ENCODE data around the gene TENM4.
A peak's percentile ranks its signal among the peaks of the same experiment; 100 is the strongest.

The TENM4 gene

DNA sequence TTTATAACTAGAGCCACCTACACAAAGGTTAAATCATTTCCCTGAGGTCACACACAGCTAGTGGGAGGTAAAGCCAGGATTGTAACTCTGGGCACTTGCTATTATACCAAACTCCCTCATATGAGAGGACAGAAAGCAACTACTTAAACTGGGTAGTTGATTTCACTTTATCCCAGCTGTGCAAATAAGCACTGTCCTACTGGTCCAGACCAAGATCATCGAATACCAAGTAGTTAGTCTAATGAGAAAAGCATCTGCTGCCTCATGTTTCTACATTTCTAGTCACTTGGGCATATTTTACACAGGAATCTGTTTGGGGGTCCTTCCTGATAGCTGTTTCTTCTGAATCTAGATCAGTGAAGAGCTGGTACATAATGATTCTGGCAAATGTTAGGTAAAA lies 687.5 kb downstream of the TENM4 start:
- no peak for DNase-seq

DNA sequence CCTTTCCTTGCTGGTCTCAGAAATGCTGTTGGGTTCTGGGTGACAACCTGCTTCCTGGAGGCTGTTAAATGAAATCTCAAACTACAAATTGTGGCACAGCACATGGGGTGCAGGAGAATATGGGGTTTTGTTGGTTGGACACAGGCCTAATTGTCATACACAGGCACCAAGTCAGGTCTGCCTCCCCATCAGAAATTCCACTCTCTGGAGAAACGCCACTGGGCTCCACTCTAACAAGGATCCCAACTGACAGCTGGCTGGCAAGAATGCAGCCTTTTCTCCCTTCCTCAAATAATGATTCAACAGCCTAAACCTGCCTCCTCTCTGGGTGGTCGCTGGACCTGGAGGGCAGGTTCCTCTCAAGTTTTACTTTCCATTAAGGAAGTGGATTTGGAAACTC lies 688.3 kb downstream of the TENM4 start:
- DNase-seq, result no peak

DNA sequence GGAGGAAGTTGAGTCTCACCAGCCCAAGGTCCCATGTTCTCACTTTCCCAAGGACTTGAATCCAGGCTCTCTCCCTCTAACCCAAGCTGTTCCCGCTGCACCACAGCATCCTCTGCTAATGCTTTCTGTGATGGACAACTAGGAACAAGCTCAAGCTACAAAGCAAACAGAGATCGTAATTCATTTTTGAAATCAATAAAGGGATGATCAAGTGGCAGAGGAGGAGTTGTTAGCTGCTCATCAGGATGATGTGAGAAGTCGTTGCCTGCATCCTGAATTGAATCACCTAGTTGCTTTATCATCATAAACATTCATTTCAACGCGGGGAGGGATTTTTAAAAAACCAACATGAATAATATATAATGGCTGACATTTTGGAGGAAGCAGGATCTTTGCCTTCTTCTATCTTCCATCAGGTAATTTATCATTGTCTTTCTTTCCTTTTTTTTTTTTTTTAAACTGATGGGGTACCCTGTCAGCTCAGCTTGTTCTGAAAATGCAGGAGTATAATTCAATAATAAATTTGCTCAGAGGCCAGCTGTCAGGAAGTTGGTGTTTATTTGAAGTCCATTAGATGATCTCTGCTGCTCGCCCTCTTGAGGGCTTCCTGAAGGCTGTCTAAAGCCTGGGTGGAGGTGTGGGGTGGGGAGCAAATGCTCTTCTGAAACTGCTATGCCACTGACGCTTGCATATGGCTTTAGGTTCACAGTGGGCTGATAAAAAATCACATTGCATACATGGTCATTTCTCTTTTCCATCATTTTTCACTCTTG lies 691.7 kb downstream of the TENM4 start:
- no peak for DNase-seq

DNA sequence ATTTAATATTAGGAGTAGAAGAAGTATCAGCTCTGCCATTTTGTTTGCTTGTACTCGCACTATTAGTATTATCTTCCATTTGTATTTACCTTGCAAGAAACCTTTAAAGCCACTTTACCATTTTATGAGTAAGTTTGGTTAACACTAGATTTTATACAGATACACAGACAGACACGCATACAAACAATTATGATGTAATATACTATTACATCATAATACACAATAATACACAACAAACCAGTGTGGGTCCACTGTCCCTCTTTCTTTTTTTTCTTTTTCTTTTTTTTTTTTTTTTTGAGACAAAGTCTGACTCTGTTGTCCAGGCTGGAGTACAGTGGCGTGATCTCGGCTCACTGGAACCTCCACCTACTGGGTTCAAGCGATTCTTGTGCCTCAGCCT lies 695.9 kb downstream of the TENM4 start:
- no peak for DNase-seq

DNA sequence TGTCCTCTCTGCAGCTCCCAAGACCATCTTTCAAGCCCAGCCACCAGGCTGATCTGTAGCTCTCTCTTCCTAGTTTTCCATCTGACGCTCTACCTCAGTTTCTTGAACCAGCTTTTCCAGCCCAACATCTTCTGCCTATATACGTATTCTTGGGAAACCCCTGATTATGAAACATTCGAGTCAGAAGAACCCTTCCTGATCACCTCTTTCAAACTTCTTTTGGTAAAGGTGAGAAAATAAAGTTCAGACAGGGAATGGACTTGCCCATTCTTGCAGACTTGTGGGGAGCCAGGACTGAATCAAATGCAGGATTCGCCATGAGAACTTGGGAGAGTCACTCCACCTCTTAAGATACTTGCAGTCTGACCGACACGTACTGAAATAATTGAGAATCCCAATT lies 696.6 kb downstream of the TENM4 start:
- no peak for DNase-seq

DNA sequence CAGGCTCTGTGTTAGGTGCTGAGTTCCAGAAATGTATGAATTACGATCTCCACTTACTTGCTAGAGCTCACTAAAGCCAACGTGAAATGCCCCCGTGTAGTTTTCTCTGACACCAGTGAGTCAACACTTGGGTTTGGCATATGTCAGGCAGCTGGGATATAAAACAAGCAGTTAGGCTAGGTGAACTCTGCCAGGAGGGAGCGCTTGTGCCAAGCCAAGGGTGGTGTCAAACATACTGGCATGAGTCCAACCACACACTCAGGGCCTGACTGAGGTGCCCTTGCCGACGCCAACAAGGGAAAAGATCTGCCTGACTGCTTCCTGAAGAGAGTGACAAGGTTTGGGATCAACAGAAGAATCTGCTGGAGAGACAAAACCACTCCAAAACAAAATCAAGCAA lies 698.4 kb downstream of the TENM4 start:
- DNase-seq, result no peak

DNA sequence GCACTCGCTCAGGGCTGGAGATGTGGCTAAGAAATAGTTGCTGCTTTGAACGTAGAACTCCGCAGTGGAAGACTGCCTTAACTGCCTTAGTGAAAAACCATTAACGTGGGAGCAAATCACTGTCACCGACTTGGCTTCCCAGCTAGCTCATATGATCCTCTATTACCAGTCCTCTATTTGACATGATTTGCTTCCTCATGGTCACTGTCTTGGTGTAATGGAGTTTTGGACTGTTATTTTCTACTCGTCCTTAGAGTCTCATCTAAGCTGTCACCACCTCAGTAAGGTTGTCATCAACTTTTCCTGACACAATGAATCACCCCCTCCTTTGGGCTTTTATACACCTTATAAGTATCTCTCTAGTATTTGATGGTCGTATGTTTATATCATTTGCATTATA lies 699.1 kb downstream of the TENM4 start:
- no peak for DNase-seq

DNA sequence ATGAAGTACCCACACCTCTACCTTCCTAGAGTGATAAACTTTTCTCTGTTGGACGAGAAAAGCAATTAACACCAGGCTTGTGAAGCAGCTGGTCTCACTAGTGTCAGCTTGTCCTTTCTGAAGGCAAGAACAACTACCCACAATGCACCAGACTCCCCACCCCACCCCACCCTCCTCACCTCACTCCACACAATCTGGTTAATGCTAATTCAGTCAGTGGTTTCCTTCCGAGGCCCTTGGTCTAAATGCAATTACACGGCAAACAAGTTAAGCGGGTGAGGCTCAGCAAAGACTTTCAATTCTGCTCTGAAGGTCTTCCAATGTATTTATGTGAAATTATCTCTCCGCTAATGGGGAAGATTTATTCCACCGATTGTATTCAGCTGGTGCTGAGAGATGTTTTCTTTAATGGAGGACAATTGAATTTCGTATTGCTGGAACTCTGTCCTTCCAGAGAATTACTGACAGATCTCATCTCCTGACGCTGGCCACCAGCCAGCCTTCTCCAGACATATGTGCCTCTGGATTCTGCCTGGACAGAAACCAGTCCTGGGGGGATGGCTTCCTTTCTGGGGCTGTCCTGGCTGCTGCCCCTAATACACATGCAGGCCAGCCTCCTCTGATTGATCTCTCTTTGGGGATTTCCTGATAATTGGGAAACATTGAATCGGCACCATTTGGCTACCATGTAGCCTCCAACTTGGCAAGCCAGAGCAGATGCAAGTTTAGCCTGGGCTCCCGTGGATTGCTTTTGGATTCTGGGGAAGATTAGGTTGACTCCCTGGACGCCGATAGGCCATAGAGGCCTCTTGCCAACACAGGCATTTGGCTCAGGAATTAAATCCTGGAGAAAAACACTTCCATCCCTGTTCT lies 700.4 kb downstream of the TENM4 start:
- no peak for DNase-seq

DNA sequence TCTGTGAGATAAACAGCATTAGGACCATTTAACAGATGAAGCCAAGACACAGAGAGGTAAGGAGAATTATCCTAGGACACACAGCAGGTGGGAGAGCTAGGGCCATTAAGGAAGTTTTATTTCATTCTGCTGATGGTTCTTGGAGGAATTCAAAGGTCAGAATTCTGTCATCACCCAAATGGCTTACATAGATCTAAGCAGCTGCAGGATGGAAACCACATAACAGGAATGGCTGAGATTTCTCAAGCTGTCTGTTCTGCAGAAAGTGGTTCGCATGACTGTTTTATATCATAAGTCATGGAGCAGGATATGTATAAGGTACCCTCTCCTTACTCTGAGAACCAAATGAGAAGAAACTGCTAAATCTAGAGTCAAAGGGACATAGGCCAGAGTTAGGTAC lies 702.9 kb downstream of the TENM4 start:
- no peak for DNase-seq

DNA sequence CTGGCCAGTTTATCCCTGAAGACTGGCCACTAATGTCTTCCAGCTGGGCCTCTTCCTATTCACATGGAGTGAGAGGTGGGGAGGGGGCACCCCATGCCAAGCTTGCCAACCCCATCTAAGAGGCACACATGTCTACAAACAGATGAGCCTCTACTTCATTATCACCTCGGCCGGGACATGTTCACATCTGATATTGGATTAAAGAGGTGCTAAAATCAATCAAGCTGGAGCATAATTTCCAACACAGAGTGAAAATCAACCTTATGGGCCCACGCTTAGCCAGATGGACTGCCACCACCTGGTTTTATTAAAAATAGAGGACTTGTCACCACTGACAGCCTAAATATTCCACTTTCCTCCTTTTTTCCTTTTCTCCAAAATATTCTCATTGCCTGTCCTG lies 703.5 kb downstream of the TENM4 start:
- no peak for DNase-seq

DNA sequence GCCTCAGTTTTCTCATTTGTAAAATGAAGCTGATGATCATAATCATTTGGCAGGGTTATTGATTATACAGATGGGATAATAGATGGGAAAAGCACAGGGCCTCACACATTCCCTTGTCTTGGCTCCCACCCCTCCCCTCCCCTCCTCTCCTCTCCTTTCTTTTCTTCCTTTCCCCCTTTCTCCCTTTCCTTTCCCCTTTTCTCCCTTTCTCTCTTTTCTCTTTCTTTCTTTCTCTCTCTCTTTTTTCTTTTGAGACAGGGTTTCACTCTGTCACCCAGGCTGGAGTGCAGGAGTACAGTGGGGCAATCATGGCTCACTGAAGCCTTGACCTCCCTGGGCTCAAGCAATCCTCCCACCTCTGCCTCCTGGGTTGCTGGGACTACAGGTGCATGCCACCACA lies 705.1 kb downstream of the TENM4 start:
- DNase-seq, result no peak

DNA sequence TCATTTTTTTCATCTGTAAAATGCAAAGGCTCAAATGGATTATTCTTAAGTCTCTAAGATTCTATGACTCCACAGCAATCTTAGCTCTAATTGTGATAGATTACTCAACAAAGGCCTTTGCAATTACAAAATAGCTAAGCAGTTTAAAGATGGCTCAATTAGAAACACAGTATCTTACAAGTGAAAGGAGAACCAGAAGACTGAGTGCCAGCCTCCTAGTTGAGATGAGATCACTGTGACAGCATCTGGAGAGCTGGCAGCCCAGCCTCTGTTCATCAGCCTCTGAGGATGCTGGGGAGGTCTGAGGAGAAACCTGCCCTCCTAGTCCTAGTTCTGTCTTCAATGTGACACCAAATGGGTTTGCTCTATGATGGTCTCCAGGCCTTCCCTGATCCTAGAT lies 707.8 kb downstream of the TENM4 start:
- DNase-seq, result no peak

DNA sequence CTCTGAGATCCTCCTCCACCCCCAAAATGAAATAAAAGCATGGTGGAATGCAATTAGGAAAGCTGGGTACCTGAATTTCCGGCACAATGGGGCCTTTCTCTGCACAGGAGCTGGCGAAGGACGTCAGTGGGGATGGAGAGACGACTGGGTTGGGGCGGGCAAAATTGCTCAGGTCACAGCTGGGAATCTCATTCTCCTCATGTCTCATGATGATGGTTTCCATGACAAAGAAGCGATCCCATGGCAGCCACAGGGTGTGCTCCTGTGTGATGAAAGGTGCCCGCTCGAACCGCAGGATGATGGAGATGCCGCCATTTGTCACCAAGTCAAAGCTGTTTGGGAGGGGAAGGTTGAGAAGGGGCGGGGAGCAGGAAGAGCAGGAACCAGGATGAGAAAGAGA lies 708.6 kb downstream of the TENM4 start:
- DNase-seq, result no peak

DNA sequence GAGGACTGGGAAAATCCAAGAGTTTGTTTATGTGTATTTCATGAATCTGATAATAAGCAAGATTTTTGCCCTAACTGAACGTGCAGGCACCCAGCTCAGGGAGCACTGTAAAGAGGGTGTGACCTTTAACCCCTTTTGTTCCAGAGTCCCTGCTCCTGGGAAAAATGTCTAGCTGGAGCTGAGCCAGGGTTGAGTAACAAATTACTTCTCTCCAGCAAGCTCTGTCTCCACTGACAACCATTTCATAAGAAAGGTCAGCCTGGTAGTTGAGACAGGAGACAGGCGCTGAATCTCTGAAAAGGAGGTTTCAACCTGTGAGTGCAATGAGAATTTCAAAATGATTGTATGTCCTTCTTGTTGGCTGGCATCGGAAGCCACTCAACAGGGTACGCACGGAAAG lies 709.8 kb downstream of the TENM4 start:
- DNase-seq, result no peak

DNA sequence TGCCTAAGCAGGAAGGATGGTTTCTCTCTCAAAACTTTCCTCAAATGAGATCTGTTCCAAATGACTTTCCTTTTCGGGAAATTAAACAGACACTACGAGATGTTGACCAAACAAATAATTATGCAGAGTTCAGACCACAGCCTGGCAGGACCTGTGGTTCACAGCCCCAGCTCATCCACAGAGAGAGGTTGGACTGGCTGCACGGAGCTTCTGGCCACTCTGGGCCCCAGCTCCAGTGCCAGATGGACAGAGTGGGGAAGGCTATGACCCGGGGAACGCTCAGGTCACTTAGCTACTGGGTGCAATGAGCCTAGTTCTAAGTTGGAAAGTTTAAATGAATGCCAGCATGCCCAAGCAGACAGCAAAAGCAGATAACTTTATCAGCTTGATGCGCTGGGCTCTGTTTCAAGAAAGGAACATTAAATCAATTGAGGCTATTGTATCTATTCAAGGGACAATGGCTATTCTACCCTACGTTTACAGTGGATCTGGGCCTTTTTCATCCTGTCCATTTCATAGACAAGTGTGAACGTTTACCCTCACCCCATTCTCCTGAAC lies 710.5 kb downstream of the TENM4 start:
- DNase-seq, result no peak

DNA sequence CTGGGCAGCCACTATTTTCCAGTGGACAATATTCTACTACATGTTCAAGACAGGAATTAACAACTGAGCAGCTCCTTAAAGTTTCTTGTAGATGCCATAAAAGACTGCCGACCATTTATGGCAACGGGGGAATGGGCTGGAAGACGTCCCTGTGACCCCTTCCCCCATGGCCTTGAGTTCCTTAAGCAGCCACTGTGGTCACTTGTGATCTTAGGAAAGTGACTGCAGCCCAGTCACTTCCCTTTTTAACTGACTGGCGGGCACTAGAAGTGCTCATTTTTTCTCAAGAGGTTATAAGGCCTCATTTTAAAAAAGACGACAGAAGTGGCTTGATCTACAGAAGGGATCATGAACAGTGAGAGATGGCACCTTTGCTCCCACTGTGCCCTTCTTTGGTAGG lies 713.0 kb downstream of the TENM4 start:
- DNase-seq, result no peak

DNA sequence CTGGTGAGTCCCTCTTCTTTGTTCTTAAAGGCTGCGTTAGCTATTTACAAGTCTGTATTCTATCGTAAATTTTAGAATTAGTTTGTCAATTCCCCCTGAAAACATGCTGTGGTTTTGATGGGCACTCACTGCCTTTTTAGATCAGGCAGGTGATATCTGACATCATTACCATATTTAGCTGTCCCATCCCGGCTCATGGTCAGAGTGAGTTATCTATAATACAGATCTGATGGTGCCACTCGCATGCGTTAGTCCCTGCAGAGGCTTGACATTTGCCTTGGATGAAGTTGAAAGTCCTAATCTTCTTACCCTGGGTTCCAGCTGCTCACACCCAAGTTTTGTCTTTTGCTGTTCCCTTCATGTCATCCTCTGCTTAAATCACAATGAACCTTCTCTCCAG lies 715.6 kb downstream of the TENM4 start:
- no peak for DNase-seq

DNA sequence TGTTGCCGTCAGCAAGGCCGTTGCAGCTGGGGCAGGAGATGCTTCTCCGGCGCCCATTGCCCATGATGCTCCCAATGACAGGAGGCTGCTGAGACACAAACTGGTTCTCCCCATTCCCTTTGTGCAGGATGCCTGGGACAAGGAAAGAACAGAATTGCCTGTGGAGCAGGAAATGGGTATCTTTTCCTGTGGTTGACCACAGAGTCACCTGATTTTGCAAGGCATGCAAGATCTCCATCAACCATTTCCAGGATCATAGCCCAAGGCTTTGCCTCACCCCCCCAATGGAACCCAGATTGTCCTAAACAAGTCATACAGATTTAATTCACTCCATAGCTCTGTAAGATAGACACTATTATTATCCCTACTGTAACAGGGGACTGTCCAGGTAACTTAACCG lies 718.0 kb downstream of the TENM4 start:
- DNase-seq, result no peak

DNA sequence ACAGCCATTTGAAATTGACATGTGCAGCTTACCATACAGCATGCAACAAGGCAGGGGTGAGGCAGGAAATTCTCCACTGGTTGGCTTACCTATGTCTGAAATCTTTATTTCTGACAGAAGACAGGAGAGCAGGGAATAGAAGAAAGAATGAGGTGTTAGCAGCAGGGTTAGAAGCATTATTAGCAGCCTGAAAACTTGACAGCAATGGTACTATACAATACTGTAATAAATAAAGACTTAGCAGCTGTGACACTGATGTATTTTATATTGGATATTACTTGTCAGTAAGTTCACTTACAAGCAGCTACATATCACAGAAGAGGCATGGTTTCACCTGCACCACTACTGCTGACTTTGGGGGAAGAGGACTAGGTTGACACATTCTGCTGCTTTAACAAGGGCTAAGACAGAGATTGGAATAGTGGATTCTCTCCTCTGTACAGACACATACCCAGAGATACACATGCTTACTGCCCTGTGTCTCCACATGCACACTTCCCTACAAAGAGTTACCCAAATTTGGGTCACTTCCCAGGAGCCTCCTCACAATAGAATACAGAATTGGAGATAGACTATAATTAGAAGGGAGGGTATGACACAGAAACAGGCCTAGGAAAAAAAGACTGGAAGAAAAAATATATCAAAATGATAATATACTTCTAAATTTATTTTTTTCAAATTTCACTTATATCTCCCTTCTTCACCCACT lies 720.4 kb downstream of the TENM4 start:
- DNase-seq, result no peak

DNA sequence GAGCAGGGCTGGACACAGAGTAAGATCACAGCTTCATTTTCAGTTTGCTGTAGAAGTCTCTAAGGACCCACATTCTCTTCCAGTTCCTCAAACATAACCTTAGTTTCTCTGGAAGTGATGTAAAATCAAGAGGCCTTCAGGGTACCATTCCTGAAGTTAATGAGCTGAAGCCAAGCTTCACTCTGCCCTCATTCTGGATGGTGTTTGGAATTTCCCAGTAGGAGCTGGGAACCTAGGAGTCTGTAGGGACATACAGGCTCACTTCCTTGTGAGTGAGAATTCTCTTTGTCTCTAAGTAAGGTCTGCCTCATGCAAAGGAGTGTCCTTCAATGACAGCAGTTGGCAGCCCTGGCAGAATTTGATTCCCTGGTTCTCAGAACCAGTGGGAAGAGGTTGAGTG lies 723.8 kb downstream of the TENM4 start:
- no peak for DNase-seq

DNA sequence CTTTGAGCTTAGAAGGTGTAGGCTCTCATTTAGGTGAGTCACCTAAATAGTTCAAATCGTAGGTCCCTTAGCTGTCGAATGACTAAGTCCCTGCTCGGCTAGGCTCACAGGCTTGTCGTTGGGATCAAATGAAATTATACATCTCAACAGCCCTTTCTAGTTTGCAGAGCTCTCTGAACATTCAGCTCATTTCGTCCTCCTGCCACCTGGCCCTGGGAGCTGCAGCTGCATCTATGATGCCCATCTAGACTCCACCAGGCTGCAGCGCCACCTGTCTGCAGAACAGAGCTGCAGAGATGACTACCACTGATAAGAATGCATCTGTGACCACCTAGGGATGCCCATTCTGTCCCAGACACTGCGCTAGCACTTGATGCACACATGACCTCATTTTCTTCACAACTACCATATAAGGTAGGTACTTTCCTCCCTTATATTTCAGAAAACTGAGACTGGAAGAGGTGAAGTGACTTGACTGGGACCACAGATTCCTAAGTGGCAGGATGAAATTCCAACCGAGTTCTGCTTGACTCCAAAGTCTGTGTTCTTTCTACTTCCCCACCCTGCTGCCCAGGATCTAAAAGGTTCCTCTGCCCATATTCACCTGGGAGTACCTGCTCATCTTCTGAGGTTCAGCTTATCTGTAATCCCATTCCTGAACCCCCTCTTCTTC lies 725.1 kb downstream of the TENM4 start:
- peak in 1 of 2 experiments; percentile 19 for DNase-seq

DNA sequence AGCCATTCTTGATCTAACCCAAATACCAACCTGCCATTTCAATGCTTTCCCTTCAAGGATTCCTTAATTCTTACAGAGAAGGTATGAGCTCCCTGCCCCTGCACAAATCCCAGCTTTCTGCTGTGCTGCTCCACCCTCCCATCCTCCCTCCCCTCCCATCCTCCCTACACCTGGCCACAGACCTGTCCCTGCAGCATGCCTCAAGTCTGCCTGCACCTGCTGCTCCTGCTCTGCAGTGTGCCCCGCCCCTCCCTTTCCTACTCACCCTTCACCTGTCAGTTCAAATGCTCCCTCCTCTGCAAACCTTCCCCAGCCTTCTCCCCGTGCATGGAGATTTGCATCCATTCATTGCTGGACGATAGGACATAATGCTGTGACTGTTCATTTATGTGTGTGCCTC lies 726.3 kb downstream of the TENM4 start:
- no peak for DNase-seq

DNA sequence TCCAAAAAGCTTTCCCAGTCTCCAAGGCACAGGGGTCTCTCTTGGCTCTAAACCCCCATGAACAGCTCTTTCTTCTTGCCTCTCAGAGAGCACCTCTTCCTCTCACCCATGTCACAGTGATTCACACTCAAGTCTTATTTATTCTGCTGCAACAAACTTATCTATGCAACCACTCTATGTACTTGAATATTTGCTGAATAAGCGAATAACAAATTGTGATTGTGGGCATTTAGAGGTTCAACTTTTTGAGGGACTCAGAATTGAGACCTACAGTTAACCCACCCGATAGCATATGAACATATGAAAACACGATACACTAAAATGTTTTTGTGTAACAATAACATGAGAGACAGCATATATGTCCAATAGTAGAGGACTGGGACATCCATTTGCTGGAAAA lies 729.1 kb downstream of the TENM4 start:
- DNase-seq, result no peak
